Esophagus muscularis mucosa (tissue), 4 donors: ENCODE data around the gene HSPA8. TPM values are rescaled to one million over a fixed set of nuclear protein-coding genes. Genes with fewer than 3 reads are reported as not detected.

ENCODE experiments used
- DNase-seq: peaks from one replicate; pipeline ENCODE4 v3.0.0-alpha.2; 2017; ENCODE audit errors: extremely low spot score
- H3K27ac ChIP-seq, 4 donors: fragments of 200-600 bp; sonication (generic); replicated peaks in 1 of 4; 1 replicate in 3 of 4; 2 replicates in 1 of 4; pipeline ENCODE4 v1.5.1; 2016 to 2019; ENCODE audit warnings: mild to moderate bottlenecking in 1 of 4
- H3K27me3 ChIP-seq, 4 donors: fragments of 200-600 bp; sonication (generic); one replicate each; pipeline versions ENCODE4 v1.5.1 to v1.6.0; 2016 to 2019
- H3K36me3 ChIP-seq, 4 donors: fragments of 200-600 bp; sonication (generic); one replicate each; pipeline ENCODE4 v1.5.1; 2016 to 2019
- H3K4me1 ChIP-seq, 4 donors: fragments of 200-600 bp; sonication (generic); one replicate each; pipeline ENCODE4 v1.5.1; 2016 to 2019
- H3K4me3 ChIP-seq, 4 donors: fragments of 200-600 bp; sonication (generic); 1 replicate in 2 of 4; 2 replicates in 2 of 4; pipeline ENCODE4 v1.5.1; 2016 to 2019; ENCODE audit warnings: mild to moderate bottlenecking in 4 of 4, moderate library complexity in 1 of 4
- H3K9me3 ChIP-seq, 4 donors: fragments of 200-600 bp; sonication (generic); 1 replicate in 3 of 4; 2 replicates in 1 of 4; pipeline ENCODE4 v1.5.1; 2016 to 2019
- EP300 ChIP-seq: sonication (generic); formaldehyde crosslinking; IDR thresholded peaks from one replicate; pipeline ENCODE4 v1.6.1; 2017; ENCODE audit warnings: antibody characterized with exemption
- POLR2A ChIP-seq: fragments of 450-650 bp; IDR thresholded peaks from one replicate; pipeline ENCODE4 v1.6.1; 2017; ENCODE audit warnings: antibody characterized with exemption, moderate library complexity, mild to moderate bottlenecking, low read depth
- POLR2AphosphoS5 ChIP-seq, 2 donors: sonication (generic); formaldehyde crosslinking; IDR thresholded peaks; one replicate each; pipeline ENCODE4 v1.6.1; 2017; ENCODE audit warnings: antibody characterized with exemption in 2 of 2
- WGBS: methylation state at CpG from one replicate; pipeline ENCODE4 v1.1.5; 2018; 5-methylcytosine and 5-hydroxymethylcytosine counted together
- intact Hi-C: fragments of 100-400 bp; cut with DNase I; formaldehyde crosslinking; loops from one replicate; pipeline ENCODE4 v1.15.1; 2023
- total RNA-seq, 4 donors: library from RNA; depleted of rRNA; stranded (reverse); fragments of >200 nt; gene quantifications; one replicate each; pipeline versions ENCODE4 v1.1.0 to v1.2.1, GENCODE V29; 2016
- TF ChIP-seq, protein P1 (sequence below), 3 experiments: fragments of 200-600 bp in 2 of 3; fragments of 450-650 bp in 1 of 3; sonication (generic) in 2 of 3; IDR thresholded peaks; one replicate each; pipeline ENCODE4 v1.5.1; 2017 to 2019; ENCODE audit warnings: antibody characterized with exemption in 3 of 3, mild to moderate bottlenecking in 2 of 3, moderate library complexity in 1 of 3

Gene HSPA8
- total RNA-seq, 4 donors from 2014 or later: 982 to 1,379 (median 1,192) TPM

DNA sequence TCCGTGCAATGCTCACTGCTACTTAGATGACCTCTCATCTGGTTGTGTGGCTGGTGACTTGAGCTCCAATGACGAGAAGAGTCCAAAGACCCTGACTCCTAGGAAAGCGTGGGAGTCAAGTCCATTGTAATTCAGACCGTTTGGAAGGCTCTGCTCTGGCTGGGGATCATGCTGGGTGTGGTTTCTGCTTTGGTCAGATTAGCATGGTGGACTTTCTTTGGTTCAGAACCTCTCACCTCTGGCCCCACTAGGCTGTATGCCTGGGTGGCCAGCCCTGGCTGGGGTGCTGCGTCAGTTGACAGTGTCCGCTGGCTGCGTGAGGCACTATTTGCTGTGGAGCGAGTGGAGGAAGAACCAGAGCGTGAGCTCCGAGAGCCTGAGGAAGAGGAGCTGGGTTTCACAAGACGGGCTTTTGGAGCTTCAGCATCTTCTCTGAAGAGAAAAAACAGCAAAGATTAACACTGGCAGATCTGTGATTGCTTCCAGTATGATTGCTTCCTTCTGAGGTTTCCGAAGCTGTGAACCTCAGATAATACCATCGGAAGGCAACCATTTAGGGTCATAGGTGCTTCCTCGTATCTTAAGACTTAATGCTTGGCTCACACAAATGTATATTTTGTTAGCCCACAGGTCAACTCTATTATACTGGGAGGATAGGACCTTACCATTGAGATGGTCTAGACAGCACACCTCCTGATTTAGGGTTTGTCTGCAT is 11.6 kb upstream of the HSPA8 start:
- TF ChIP-seq, protein P1, sequence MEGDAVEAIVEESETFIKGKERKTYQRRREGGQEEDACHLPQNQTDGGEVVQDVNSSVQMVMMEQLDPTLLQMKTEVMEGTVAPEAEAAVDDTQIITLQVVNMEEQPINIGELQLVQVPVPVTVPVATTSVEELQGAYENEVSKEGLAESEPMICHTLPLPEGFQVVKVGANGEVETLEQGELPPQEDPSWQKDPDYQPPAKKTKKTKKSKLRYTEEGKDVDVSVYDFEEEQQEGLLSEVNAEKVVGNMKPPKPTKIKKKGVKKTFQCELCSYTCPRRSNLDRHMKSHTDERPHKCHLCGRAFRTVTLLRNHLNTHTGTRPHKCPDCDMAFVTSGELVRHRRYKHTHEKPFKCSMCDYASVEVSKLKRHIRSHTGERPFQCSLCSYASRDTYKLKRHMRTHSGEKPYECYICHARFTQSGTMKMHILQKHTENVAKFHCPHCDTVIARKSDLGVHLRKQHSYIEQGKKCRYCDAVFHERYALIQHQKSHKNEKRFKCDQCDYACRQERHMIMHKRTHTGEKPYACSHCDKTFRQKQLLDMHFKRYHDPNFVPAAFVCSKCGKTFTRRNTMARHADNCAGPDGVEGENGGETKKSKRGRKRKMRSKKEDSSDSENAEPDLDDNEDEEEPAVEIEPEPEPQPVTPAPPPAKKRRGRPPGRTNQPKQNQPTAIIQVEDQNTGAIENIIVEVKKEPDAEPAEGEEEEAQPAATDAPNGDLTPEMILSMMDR (IDR thresholded peaks at IDR 0.05): no peak
- TF ChIP-seq POLR2AphosphoS5 (IDR thresholded peaks at IDR 0.05): no peak
- TF ChIP-seq POLR2A: no peak
- no peak for TF ChIP-seq EP300
- Histone ChIP-seq H3K27ac (peak overlapping the region in 1 of 4 donors; percentile 13), H3K36me3 (peaks cover 0 to 58% (median 33%) of the 10 kb centered on the region in 4 donors), H3K4me3 (no peak overlapping the region), H3K9me3 (no peaks in the 10 kb centered on the region), H3K27me3 (no peaks in the 10 kb centered on the region), H3K4me1 (peaks cover 4 to 44% (median 36%) of the 10 kb centered on the region in 4 donors)
- DNase-seq: no peak
- intact Hi-C loops: no loop called here
- 89% methylated on average over 14 of the region's 14 CpGs for WGBS

DNA sequence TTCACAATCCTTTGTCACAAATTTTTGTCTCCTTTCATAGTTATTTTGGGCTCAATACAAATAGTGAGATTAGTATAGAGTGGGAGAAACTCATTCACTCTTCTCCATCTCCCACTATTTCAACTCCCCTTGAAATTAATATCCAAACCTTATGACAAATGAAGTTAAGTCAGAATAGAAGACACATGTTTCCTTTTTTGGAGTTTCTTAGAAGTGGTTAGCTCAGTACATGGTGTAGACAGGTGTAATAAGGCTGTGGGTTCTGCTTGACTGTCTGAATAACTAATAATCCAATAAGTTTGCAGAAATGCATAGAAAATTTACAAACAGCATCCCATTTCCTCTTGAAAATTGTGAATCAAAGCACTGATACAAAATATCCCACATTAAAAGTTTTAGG is 10.8 kb upstream of the HSPA8 start:
- Histone ChIP-seq H3K27me3 (no peaks in the 10 kb centered on the region), H3K27ac (peak overlapping the region in 1 of 4 donors; percentile 13), H3K4me3 (no peak overlapping the region), H3K36me3 (peaks cover 0 to 56% (median 29%) of the 10 kb centered on the region in 4 donors), H3K4me1 (peaks cover 4 to 47% (median 38%) of the 10 kb centered on the region in 4 donors), H3K9me3 (no peaks in the 10 kb centered on the region)
- DNase-seq: no peak
- intact Hi-C loops: no loop called here
- TF ChIP-seq, protein P1 (IDR thresholded peaks at IDR 0.05): no peak
- TF ChIP-seq POLR2A (no peak), POLR2AphosphoS5 (IDR thresholded peaks at IDR 0.05) (no peak), EP300 (no peak)

DNA sequence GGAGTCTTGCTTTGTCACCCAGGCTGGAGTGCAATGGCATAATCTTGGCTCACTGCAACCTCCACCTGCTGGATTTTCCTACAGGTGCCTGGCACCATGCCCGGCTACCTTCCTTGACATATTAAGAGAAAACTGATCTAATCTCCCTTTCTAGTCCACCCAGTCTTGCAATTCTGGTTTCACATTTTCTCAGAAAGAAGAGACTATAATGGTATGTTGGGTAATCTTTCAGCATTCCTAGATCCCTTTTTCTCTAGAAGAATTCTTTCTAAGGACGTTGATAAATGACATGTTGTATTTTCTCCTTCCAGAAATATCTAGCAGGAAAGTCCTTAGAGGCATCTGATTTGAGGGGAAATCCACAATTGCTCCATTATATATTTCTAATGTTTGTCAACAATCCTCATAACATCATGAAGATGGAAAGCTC is 10.4 kb upstream of the HSPA8 start:
- Histone ChIP-seq H3K27ac (peak overlapping the region in 2 of 4 donors; percentile 13 to 68), H3K4me3 (no peak overlapping the region), H3K9me3 (no peaks in the 10 kb centered on the region), H3K4me1 (peaks cover 4 to 48% (median 39%) of the 10 kb centered on the region in 4 donors), H3K36me3 (peaks cover 0 to 52% (median 27%) of the 10 kb centered on the region in 4 donors), H3K27me3 (no peaks in the 10 kb centered on the region)
- TF ChIP-seq EP300 (no peak), POLR2A (no peak), POLR2AphosphoS5 (IDR thresholded peaks at IDR 0.05) (no peak)
- TF ChIP-seq, protein P1 (IDR thresholded peaks at IDR 0.05): no peak
- no peak for DNase-seq
- 64% methylated on average over 2 of the region's 2 CpGs for WGBS
- intact Hi-C loops: no loop called here

DNA sequence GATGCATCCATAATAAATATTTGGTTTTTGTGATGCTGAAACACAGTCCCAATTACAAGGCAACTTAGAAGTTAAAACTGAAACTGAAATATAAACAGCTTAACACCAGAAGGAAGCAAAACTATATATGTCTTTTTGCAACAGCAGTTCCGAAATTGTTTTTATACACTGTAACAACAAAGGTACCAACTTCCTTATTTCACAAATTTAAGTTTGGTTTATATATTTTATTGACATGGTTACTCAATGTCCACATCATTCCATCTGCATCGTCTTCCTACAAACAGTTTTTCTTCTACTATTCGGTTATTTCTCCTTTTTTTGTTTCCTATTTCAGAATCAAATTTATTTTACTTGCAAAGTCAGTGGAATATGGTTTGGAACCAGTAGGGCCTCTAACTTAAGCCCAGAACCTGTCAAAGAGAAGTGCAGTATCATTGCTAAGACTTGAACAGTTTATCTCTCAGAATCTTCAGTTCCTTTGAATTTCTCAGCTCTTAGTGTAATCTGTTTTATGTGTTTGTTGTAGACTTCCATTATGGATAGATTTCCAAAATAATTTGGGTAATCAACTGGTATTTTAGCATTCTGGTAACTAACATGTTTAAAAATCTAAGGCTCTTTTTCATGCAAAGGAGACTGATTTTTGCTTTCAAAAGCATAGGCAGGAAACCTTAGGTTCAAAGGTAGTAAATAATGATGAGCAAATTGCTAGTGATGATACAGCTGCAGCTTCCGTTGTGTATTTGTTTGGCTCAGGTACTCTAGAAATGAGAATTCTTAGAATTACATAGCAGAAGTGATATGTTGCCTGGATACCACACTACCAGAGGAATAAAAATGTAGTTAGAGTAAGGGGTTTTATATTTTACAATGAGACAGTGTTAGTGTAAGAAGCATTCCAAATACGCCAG is 8.2 kb upstream of the HSPA8 start:
- peaks cover 4 to 59% (median 40%) of the 10 kb centered on the region in 4 donors for H3K4me1 ChIP-seq

More for the DNA sequence above, 8.2 kb upstream of the HSPA8 start:
- DNase-seq: no peak
- intact Hi-C loops: loop anchor here (5.0 kb wide), 1 partner anchor 37 kb away; no protein-coding TSS in a partner anchor
- WGBS: 30% methylated on average over 5 of the region's 5 CpGs
- H3K9me3 ChIP-seq: no peaks in the 10 kb centered on the region
- no peaks in the 10 kb centered on the region for H3K27me3 ChIP-seq
- H3K4me3 ChIP-seq: peak overlapping the region; percentile 5 to 30 (median 15)
- TF ChIP-seq EP300 (no peak), POLR2AphosphoS5 (IDR thresholded peaks at IDR 0.05) (no peak), POLR2A (no peak)
- TF ChIP-seq, protein P1 (IDR thresholded peaks at IDR 0.05): no peak
- peak overlapping the region; percentile 30 to 68 (median 55) for H3K27ac ChIP-seq
- peaks cover 0 to 41% (median 20%) of the 10 kb centered on the region in 4 donors for H3K36me3 ChIP-seq
